Stomach (tissue), 9 donors: ENCODE results near the gene KCTD3. TPM values are rescaled to one million over a fixed set of nuclear protein-coding genes. Genes with fewer than 3 reads are reported as not detected.

Experiments used
- DNase-seq, 2 donors: peaks; one replicate each; pipeline versions ENCODE4 v3.0.0 to v3.0.0-alpha.2; 2013 to 2019
- H3K27ac ChIP-seq, 5 donors: fragments of 200-600 bp in 4 of 5; sonication (generic) in 4 of 5; one replicate each; pipeline ENCODE4 v1.5.1; 2013 to 2019; ENCODE audit warnings: mild to moderate bottlenecking in 1 of 5, moderate library complexity in 1 of 5
- H3K27me3 ChIP-seq, 3 donors: fragments of 200-600 bp; sonication (generic); one replicate each; pipeline ENCODE4 v1.5.1; 2017 to 2019; ENCODE audit warnings: mixed run types in 1 of 3
- H3K36me3 ChIP-seq, 4 donors: fragments of 200-600 bp; sonication (generic); 1 replicate in 3 of 4; 2 replicates in 1 of 4; pipeline ENCODE4 v1.5.1; 2016 to 2019
- H3K4me1 ChIP-seq, 4 donors: fragments of 200-600 bp; sonication (generic); one replicate each; pipeline ENCODE4 v1.5.1; 2016 to 2019
- H3K4me3 ChIP-seq, 4 donors: fragments of 200-600 bp; sonication (generic) in 3 of 4; one replicate each; pipeline ENCODE4 v1.5.1; 2016 to 2019; ENCODE audit warnings: mild to moderate bottlenecking in 1 of 4
- H3K9me3 ChIP-seq, 4 donors: fragments of 200-600 bp; sonication (generic); one replicate each; pipeline ENCODE4 v1.5.1; 2016 to 2019
- CTCF ChIP-seq, 7 experiments: fragments of 450-650 bp in 4 of 7; fragments of 200-600 bp in 3 of 7; sonication (generic) in 3 of 7; IDR thresholded peaks; one replicate each; pipeline ENCODE4 v1.5.1; 2016 to 2019; ENCODE audit warnings: antibody characterized with exemption in 7 of 7, control low read depth in 2 of 7, mild to moderate bottlenecking in 1 of 7
- EP300 ChIP-seq: sonication (generic); formaldehyde crosslinking; IDR thresholded peaks from one replicate; pipeline ENCODE4 v1.6.1; 2017; ENCODE audit warnings: antibody characterized with exemption
- POLR2A ChIP-seq, 4 donors: fragments of 450-650 bp; IDR thresholded peaks; one replicate each; pipeline ENCODE4 v1.6.1; 2016; ENCODE audit warnings: antibody characterized with exemption in 4 of 4, control low read depth in 2 of 4, mild to moderate bottlenecking in 1 of 4, moderate library complexity in 1 of 4
- POLR2AphosphoS5 ChIP-seq, 3 donors: sonication (generic); formaldehyde crosslinking; IDR thresholded peaks; one replicate each; pipeline ENCODE4 v1.6.1; 2016; ENCODE audit warnings: antibody characterized with exemption in 3 of 3
- WGBS, 5 donors: extraction: QIAGEN DNeasy Blood & Tissue Kit in 3 of 5; methylation state at CpG; one replicate each; pipeline versions ENCODE4 v1.1.5 to v1.1.7; 2013 to 2018; 5-methylcytosine and 5-hydroxymethylcytosine counted together
- intact Hi-C: fragments of 100-400 bp; cut with DNase I; formaldehyde crosslinking; loops from one replicate; pipeline ENCODE4 v1.15.1; 2023; ENCODE audit warnings: low total_unique reads
- polyA plus RNA-seq, 3 donors: library from polyadenylated mRNA; stranded (reverse); fragments of 200-250 nt; gene quantifications; one replicate each; pipeline ENCODE4 v1.2.3, GENCODE V29; 2013
- total RNA-seq, 5 donors: library from RNA; depleted of rRNA; stranded (reverse); fragments of >200 nt; gene quantifications; one replicate each; pipeline versions ENCODE4 v1.1.0 to v1.2.3, GENCODE V29; 2014 to 2016
- donor health status: healthy with polysubstance abuse.
- donor health status: Bipolar disorder and iron deficiency.
- donor health status: healthy.

Gene KCTD3
- total and polyA plus RNA-seq, 8 donors = 19.4 to 156 (median 33.4) TPM

- H3K27me3 ChIP-seq = no peaks in the 10 kb centered on the region
- H3K9me3 ChIP-seq = no peaks in the 10 kb centered on the region
- H3K4me3 ChIP-seq = no peak overlapping the region
- TF ChIP-seq POLR2A (IDR thresholded peaks at IDR 0.05) (no peak), CTCF (IDR thresholded peaks at IDR 0.05) (no peak), POLR2AphosphoS5 (IDR thresholded peaks at IDR 0.05) (no peak), EP300 (no peak)
- DNase-seq = no peak
- no peaks in the 10 kb centered on the region for H3K4me1 ChIP-seq
- intact Hi-C loops = no loop called here
- H3K36me3 ChIP-seq = no peaks in the 10 kb centered on the region
- no peak overlapping the region for H3K27ac ChIP-seq
- 68 to 75% (median 70%) methylated on average over 3 of the region's 3 CpGs for WGBS, 5 donors
These were observed 80.6 kb downstream of the KCTD3 start for GRCh38 chr1:215647738-215648137.

GRCh38 chr1:215648957-215649356 lies 81.9 kb downstream of the KCTD3 start:
- H3K9me3 ChIP-seq = no peaks in the 10 kb centered on the region
- H3K4me3 ChIP-seq = no peak overlapping the region
- DNase-seq = no peak
- no peaks in the 10 kb centered on the region for H3K4me1 ChIP-seq
- no peaks in the 10 kb centered on the region for H3K27me3 ChIP-seq
- no peak for TF ChIP-seq CTCF (IDR thresholded peaks at IDR 0.05)
- TF ChIP-seq POLR2A (IDR thresholded peaks at IDR 0.05) = no peak
- TF ChIP-seq EP300 = no peak
- no peak for TF ChIP-seq POLR2AphosphoS5 (IDR thresholded peaks at IDR 0.05)
- 90 to 95% (median 93%) methylated on average over 4 of the region's 4 CpGs for WGBS, 5 donors
- H3K27ac ChIP-seq = no peak overlapping the region
- intact Hi-C loops = no loop called here
- H3K36me3 ChIP-seq = no peaks in the 10 kb centered on the region

DNA sequence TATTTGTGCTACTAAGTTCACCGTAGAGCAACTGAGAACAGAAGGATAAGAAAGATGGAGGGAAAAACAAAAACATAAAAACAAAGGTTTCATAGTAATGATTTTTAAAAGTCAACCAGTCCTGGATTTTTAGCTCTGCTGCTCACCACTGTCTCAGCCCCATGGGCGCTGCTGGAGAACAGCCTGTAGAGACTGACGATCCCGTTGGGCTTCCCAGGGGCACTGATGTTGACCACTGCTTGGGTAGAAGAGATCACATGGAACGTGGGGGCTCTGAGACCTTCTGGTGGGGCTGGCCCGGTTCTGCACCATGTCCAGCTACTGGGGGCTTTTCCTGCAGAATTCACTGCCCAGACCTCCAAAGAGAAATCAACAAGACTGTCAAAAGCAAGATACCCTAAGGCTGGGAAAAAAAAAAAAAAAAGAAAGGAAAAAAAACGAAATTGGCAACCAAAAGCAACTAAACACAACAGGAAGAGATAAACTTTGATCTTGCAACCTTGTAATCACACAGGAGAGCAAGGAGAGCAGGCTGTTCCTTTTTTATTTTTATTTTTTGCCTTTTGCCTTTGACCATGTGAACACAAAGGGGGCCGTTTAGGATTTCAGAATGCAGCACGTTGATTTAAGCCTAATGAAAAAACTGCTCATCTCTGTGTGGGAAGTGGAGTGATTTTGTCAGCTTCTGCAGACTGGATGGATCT lies 83.5 kb downstream of the KCTD3 start:
- Histone ChIP-seq H3K9me3 (no peaks in the 10 kb centered on the region), H3K4me3 (no peak overlapping the region), H3K27me3 (no peaks in the 10 kb centered on the region), H3K36me3 (no peaks in the 10 kb centered on the region), H3K27ac (no peak overlapping the region), H3K4me1 (no peaks in the 10 kb centered on the region)
- TF ChIP-seq POLR2A (IDR thresholded peaks at IDR 0.05) (no peak), EP300 (no peak), POLR2AphosphoS5 (IDR thresholded peaks at IDR 0.05) (no peak), CTCF (IDR thresholded peaks at IDR 0.05) (no peak)
- no peak for DNase-seq
- 43 to 58% (median 49%) methylated on average over 9 of the region's 9 CpGs for WGBS, 5 donors
- intact Hi-C loops = no loop called here

DNA sequence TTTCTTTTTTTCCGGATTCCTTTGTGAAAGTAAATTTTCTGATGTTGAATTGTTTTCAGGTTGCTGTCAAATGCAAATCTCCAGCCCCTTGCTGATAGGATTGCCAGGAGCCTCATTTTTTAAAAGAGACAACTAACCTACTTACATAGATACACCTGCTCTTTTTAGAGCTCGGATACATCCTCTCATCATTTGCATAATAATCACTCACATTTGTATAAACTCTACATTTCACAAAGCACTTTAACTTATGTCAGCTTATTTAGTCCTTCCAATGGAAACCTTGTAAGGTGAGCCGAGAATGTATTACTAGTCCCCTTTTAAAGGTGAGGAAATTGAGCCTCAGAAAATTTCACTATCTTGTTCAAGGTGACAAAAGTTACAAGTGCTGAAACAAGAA lies 84.8 kb downstream of the KCTD3 start:
- Histone ChIP-seq H3K4me3 (no peak overlapping the region), H3K4me1 (no peaks in the 10 kb centered on the region), H3K27me3 (no peaks in the 10 kb centered on the region), H3K36me3 (no peaks in the 10 kb centered on the region), H3K9me3 (no peaks in the 10 kb centered on the region), H3K27ac (no peak overlapping the region)
- TF ChIP-seq EP300 (no peak), POLR2AphosphoS5 (IDR thresholded peaks at IDR 0.05) (no peak), POLR2A (IDR thresholded peaks at IDR 0.05) (no peak), CTCF (IDR thresholded peaks at IDR 0.05) (no peak)
- intact Hi-C loops = no loop called here
- 43 to 56% (median 53%) methylated on average over 3 of the region's 3 CpGs for WGBS, 5 donors
- no peak for DNase-seq
